ENCODE results near the gene VSTM1. TPM values are rescaled to one million over a fixed set of nuclear protein-coding genes. Genes with fewer than 3 reads are reported as not detected.

The VSTM1 gene
- total RNA-seq, 2 donors from 2014 or later = not detected

DNA sequence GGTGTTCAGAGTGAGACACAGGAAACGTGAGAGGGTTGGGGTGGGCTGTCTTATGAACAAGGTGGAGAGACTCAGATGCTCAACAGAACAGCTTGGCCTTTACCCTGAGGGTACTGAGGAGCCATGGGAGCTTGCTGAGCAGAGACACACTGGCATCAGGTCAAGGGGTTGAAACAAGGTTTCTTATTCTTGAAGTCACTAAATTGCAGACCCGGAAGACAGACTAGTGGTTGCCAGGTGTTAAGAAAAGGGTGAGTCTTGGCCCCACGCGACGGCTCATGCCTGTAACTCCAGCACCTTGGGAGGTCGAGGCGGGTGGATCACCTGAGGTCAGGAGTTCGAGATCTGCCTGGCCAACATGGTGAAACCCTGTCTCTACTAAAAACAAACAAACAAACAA is 49.8 kb downstream of the VSTM1 start:
- Histone ChIP-seq H3K36me3 (no peaks in the 10 kb centered on the region), H3K4me1 (no peaks in the 10 kb centered on the region), H3K27me3 (no peaks in the 10 kb centered on the region), H3K9me3 (no peaks in the 10 kb centered on the region), H3K4me3 (no peak overlapping the region), H3K27ac (no peak overlapping the region)
- DNase-seq (ENCODE audit: low spot score) = no peak
- TF ChIP-seq, protein P1, sequence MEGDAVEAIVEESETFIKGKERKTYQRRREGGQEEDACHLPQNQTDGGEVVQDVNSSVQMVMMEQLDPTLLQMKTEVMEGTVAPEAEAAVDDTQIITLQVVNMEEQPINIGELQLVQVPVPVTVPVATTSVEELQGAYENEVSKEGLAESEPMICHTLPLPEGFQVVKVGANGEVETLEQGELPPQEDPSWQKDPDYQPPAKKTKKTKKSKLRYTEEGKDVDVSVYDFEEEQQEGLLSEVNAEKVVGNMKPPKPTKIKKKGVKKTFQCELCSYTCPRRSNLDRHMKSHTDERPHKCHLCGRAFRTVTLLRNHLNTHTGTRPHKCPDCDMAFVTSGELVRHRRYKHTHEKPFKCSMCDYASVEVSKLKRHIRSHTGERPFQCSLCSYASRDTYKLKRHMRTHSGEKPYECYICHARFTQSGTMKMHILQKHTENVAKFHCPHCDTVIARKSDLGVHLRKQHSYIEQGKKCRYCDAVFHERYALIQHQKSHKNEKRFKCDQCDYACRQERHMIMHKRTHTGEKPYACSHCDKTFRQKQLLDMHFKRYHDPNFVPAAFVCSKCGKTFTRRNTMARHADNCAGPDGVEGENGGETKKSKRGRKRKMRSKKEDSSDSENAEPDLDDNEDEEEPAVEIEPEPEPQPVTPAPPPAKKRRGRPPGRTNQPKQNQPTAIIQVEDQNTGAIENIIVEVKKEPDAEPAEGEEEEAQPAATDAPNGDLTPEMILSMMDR (IDR thresholded peaks at IDR 0.05) = no peak

DNA sequence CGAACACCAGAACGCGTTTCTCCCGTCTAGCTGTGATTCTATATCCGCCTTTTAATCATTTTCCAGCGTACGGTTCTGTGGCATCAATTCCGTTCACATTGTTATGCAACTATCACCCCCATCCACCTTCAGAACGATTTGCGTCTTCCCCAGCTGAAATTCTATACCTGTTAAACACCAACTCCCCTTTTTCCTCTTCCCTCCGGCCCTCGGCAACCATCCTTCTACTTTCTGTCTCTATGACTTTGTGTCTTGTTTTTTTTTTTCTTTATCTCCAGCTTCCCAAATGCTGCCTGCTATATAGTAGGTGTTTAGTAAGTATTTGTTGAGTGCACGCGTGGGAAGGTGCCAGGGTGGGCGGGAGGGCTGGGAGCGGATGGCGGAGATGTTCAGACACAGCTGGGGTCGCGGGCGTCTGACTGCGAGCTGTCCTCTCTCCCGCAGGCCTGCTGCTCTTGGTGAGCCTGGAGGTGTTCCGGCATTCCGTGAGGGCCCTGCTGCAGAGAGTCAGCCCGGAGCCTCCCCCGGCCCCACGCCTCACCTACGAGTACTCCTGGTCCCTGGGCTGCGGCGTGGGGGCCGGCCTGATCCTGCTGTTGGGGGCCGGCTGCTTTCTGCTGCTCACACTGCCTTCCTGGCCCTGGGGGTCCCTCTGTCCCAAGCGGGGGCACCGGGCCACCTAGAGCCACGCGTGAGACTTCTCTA is 52.0 kb downstream of the VSTM1 start:
- Histone ChIP-seq H3K27ac (no peak overlapping the region), H3K27me3 (no peaks in the 10 kb centered on the region), H3K4me3 (no peak overlapping the region), H3K36me3 (no peaks in the 10 kb centered on the region), H3K4me1 (no peaks in the 10 kb centered on the region), H3K9me3 (no peaks in the 10 kb centered on the region)
- TF ChIP-seq, protein P1 (IDR thresholded peaks at IDR 0.05) = no peak
- no peak for DNase-seq (ENCODE audit: low spot score)

DNA sequence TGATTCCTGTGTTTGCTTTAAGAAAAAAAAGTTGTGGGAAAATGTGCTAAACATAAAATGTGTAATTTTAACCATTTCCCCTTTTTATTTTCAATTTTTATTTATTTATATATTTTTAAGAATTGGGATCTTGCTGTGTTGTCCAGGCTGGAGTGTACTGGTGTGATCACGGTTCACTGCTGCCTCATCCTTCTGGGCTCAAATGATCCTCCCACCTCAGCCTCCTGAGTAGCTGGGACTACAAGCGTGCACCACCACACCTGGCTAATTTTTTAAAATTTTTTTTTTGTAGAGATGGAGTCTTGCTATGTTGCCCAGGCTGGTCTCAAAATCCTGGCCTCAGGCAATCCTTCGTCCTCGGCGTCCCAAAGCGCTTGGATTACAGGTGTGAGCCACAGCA is 53.2 kb downstream of the VSTM1 start:
- no peaks in the 10 kb centered on the region for H3K4me1 ChIP-seq
- H3K27me3 ChIP-seq = no peaks in the 10 kb centered on the region
- H3K27ac ChIP-seq = no peak overlapping the region
- H3K9me3 ChIP-seq = no peaks in the 10 kb centered on the region
- TF ChIP-seq, protein P1 (IDR thresholded peaks at IDR 0.05) = no peak
- no peaks in the 10 kb centered on the region for H3K36me3 ChIP-seq
- no peak overlapping the region for H3K4me3 ChIP-seq
- DNase-seq (ENCODE audit: low spot score) = no peak

DNA sequence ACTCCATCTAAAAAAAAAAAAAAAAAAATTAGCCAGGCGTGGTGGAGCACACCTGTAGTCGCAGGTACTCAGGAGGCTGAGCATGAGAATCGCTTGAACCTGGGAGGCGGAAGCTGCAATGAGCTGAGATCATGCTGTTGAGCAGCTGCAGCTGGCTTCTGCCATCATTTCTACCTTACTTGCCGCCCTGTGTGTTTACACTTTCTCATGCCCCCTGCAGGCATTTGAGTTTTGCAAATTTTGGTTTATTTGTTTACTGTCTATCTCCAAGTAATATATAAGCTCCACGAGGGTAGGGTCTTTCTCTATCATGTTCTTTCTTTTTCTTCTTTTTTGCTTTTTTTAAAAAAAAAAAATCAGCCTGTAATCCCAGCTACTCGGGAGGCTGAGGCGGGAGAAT is 54.3 kb downstream of the VSTM1 start:
- no peak for DNase-seq (ENCODE audit: low spot score)
- Histone ChIP-seq H3K4me3 (no peak overlapping the region), H3K9me3 (no peaks in the 10 kb centered on the region), H3K27ac (no peak overlapping the region), H3K36me3 (no peaks in the 10 kb centered on the region), H3K4me1 (no peaks in the 10 kb centered on the region), H3K27me3 (no peaks in the 10 kb centered on the region)
- TF ChIP-seq, protein P1 (IDR thresholded peaks at IDR 0.05) = no peak

DNA sequence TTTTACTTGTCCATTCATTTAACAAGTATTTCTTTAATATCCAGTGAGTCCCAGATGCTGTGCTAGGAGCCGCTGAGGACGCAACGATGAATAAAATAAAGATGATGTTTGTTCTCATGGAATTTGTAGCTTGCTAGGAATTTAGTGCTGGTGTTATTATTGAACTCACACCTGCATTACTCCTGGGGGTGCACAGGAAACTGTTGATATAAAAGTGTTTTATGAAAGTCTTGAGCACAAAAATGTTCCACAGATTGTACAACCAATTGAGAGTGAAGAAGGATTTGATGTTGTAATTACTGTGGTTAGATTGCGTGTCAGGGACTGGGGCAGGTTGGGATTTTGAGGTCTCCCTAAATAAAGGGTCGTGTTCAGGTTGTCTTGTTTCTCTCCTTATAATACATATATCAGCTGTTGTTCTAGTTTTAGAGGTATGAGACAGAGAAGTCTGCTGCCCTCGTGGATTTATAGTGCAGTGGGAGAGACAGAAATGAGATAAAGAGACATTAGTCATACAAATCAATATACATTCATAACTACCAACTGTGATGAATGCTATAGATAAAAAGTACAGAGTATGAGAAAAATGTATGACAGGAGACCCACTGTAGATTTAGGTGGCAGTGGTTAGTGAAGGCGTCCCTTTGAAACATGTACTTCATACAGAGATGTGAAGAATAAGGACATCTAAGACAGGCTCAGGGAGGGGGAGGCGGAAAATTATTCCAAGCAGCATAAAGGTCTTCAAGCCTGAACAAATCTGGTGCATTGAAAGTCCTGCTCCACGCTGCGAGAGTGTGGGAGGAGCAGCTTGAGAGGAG is 61.0 kb downstream of the VSTM1 start:
- TF ChIP-seq, protein P1 (IDR thresholded peaks at IDR 0.05) = no peak
- H3K9me3 ChIP-seq = no peaks in the 10 kb centered on the region
- no peaks in the 10 kb centered on the region for H3K27me3 ChIP-seq
- DNase-seq (ENCODE audit: low spot score) = no peak
- no peak overlapping the region for H3K27ac ChIP-seq
- no peak overlapping the region for H3K4me3 ChIP-seq
- no peaks in the 10 kb centered on the region for H3K36me3 ChIP-seq
- no peaks in the 10 kb centered on the region for H3K4me1 ChIP-seq

Data from right atrium auricular region (tissue), 2 donors.